Activated CD8-positive, alpha-beta memory T cell treated with anti-CD3 and anti-CD28 coated beads, Interleukin-2, amount 50 U/mL, for 1 hour (primary cell): ENCODE results near the gene CCL7.

ENCODE experiments used
- DNase-seq: peaks from one replicate; pipeline ENCODE4 v3.0.0-alpha.2; 2020; ENCODE audit errors: extremely low read depth

CCL7 gene

DNA sequence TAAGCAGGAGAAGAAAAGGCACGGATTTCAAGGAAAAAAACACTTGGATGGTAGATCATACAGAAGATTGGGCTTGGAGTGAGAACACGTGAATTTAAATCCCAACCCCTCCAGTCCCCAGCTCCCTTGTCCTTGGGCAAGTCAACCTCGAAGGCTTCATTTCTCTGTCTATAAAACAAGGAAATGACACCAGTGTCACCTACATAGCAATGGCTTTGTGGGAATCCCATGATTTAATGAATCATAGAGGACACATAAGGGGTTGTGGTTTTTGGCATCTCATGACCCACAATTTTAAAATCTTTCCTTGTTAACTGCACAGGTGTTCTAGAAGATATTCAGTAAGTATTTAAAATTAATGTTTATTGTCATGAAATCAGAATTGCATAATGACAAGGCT, 23.1 kb upstream of the CCL7 start:
- no peak for DNase-seq

- no peak for DNase-seq
Observed at GRCh38 chr17:34248511-34249024, 21.5 kb upstream of the CCL7 start.

- DNase-seq = no peak
Observed at GRCh38 chr17:34249061-34249460, 21.0 kb upstream of the CCL7 start.

DNA sequence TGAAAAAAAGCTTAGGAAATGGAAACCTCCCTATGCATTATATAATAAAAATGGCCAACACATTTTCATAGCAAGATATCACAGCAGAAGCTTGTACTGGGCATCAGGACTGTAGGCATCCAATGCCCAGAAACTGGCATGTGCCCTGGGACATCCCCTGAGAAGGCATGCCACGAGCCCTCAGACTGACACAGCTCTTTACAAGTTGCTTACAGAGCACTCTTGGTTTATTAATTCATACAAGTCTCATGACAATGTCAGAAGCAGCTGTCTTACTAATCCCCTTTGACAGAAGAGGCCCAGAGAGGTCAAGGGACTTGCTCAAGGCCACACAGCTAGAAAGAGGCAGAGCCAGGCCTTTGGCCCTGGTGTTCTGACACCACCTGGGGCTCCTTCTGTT, 20.5 kb upstream of the CCL7 start:
- no peak for DNase-seq

GRCh38 chr17:34251186-34251585, 18.8 kb upstream of the CCL7 start:
- DNase-seq = no peak

GRCh38 chr17:34252095-34252443, 18.0 kb upstream of the CCL7 start:
- DNase-seq = no peak

GRCh38 chr17:34252444-34253138, 17.4 kb upstream of the CCL7 start:
- no peak for DNase-seq

DNA sequence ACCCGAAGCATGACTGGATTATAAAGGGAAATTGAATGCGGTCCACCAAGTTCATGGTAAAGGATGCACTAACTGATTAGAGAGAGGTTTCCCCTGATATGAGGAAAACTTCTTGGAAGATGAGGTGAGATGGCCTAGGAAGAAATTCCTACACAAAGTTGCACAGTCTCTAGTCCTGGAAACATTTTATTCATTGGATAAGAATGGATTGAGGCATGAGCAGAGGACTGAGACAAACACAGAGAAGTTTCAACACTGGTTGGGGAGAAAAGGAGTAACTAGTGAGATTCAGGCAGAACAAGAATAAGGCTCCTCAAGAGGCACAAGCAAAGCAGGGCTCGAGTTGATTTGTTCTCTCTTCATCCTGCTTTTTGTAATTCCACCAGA, 16.9 kb upstream of the CCL7 start:
- DNase-seq = no peak

GRCh38 chr17:34254146-34254545, 15.9 kb upstream of the CCL7 start:
- DNase-seq = no peak

- DNase-seq = no peak
Observed at GRCh38 chr17:34254651-34255380, 15.2 kb upstream of the CCL7 start, which contains the start of gene CCL2. CCL2 (plus strand) TSS chr17:34255285; CDS start chr17:34255350, 65 bp downstream.

GRCh38 chr17:34255381-34255732, 14.7 kb upstream of the CCL7 start:
- no peak for DNase-seq

GRCh38 chr17:34255841-34256240, 14.2 kb upstream of the CCL7 start:
- no peak for DNase-seq

DNA sequence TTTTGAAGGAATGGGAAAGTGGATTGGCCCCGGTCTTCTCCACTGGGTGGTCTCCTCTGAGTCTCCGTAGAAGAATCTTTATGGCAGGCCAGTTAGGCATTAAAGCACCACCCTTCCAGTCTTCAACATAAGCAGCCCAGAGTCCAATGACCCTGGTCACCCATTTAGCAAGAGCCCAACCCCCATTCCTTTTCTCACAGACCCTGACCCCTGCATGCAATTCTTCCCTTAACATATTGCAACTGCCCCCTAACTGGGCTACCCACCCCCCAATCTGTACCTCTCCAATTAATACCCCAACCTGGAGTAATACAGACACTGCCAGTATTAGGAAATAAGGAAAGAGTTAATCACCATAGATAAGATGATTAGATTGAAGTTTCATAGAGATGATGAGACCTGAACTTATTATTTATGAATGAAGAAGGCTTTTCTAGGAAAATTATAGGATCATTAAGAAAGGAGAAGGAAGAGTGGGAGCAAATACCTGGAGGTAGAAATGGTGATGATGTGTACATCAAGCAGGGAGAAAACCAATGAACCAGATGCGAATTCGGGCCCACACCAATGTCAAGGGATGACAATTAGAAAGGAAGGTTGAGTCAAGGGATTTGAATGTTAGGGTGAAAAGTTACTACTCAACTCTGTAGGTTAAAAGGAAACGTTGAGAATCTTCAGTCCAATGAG, 12.6 kb upstream of the CCL7 start:
- DNase-seq = no peak

GRCh38 chr17:34257986-34258326, 12.1 kb upstream of the CCL7 start:
- DNase-seq = no peak

DNA sequence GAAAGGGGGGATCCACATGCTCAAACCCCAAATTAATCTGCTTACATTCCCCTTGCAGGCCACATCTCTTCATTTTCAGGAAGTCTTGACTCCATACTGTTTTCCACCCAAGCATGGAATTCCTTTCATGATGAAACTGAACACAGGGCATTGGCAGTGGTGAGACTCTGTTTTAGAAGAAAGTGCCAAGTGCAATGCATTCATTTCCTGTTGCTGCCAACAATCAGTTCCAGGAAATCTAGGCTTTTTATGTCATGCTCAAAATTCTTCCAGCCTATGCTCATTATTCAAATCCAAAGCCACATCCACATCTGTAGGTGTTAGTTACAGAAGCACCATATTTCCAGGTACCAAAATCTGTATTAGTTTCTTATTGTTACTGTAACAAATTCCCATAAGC, 10.9 kb upstream of the CCL7 start:
- no peak for DNase-seq

GRCh38 chr17:34260861-34261260, 9.2 kb upstream of the CCL7 start:
- no peak for DNase-seq

DNA sequence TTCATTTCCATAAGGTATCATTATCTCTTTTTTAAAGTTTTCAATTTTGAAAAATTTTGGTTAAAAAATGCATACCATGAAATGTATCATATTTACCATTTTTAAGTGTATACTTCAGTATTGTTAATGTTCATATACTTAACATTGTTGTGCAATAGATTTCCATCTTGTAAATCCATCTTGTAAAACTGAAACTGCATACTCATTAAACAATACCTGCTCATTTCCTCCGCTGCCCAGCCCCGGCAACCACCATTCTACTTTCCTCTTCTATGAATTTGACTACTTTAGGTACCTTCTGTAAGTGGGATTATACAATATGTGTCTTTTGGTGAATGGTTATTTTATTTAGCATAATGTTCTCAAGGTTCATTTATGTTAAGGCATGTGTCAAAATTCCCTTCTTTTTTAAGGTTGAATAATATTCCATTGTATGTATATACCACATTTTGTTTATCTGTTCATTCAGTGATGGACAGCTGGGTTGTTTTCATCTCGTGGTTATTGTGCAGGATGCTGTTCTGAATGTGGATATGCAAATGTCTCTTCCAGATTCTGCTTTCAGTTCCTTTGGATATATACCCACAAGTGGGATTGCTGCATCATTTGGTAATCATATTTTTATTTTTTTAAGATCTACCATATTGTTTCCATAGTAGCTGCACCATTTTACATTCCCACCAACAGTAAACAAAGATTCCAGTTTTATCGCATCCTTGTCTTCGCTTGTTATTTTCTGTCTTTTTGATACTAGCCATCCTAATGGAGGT, 8.3 kb upstream of the CCL7 start:
- no peak for DNase-seq

GRCh38 chr17:34265711-34266110, 4.3 kb upstream of the CCL7 start:
- no peak for DNase-seq

GRCh38 chr17:34275881-34276280, 5.9 kb downstream of the CCL7 start:
- DNase-seq = no peak

DNA sequence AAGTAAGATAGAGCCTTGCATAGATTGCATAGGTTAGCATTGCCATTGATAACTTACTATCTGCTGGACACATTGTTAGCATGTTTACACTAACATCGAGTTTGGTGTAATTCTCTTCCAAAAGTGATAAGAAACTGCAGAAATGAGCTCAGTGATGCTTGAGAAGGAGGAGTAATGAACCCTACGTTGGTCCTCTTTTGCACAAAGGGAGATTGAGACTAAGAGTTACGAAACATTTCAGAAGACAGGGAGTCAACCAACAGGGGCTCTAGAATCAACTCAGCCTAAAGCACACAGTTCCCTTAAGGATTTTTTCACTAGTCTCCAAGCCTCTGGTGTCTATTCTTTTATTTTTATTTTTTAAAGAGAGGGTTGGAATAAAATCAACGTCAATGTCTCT, 6.8 kb downstream of the CCL7 start:
- DNase-seq = no peak

DNA sequence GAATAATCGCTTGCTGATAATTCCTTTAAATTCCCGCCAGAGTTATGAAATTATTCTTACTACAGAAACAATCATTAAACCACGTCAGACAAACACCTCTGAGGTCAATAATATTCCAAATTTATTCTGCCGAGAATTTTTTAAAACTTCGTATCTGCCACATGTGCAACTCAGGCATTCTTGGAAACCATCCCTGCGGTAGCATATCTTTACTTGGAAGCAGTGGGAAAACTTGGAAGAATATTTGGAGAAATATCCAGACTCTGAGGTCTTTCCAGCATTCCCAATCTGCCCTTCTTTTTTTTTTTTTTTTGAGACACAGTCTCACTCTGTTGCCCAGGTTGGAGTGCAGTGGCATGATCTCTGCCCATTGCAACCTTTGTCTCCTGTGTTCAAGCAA, 13.6 kb downstream of the CCL7 start:
- DNase-seq = no peak

DNA sequence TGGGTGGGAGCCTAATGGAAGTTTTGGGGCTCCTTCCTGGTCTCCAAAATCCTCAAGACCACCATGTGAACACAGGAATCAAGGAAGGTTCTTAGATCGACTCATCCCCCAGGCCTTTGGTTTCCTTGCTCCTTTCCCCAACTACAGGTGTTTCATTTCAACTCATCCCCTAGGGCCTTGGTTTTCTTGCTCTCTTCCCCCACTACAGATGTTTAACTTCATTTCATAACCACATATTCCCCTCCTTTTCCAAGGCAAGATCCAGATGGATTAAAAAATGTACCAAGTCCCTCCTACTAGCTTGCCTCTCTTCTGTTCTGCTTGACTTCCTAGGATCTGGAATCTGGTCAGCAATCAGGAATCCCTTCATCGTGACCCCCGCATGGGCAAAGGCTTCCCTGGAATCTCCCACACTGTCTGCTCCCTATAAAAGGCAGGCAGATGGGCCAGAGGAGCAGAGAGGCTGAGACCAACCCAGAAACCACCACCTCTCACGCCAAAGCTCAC, 15.3 kb downstream of the CCL7 start, which contains the start of gene CCL11:
Gene CCL11 (plus strand): TSS at position 457 of the 507 bp plus-strand sequence. CDS start 67 bp downstream, outside the sequence.
- no peak for DNase-seq
